NOMO-1 treated with DMSO at 0.1 percent for 48 hours (cell line): ENCODE data around the gene CRACR2A.
A peak's percentile ranks its signal among the peaks of the same experiment; 100 is the strongest.

Experiments
- DNase-seq: peaks from one replicate; lab custom pipeline; 2025; ENCODE audit not compliant: unreplicated experiment; lab: John Stamatoyannopoulos, UW

The CRACR2A gene

DNA sequence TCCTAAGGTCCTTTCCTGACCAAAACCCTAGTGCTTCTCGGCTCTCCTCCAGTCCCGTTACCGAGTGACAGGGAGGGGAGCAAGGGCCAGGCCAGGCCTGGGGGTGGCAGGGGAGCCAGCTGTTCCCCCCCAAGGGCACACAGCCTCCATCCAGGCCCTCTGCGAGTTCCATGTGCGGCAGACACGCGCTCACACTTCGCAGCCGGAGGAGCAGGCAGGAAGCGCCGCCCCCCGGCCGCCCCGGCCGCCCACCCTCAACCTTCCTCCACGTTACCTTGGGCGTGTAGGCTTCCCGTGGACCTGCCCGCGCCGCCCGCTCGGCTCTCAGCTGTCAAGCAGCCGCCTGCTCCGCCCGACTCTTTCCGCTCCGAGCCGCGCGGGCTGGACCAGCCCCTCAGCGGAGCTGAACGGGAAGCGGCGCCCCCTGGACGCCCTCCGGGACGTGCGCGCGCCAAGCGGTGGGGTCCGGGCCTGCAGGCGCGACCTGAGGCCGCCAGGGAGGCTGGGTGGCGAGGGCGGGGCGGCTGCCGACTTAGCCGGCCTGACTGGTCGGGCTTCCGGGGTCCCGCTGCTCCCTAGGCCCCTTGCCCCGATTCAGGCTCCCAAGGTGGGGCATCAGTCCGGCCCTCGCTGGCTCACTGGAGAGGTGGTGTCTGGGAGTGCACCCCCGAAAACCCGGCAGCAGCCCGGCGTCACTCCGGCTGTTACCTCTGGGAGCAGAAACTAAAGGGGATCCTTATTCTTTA lies at the start of gene CRACR2A:
CRACR2A (minus strand) TSS at position 369 of the 746 bp plus-strand sequence. CDS start 56,110 bp downstream, outside the sequence.
- DNase-seq, result peak; percentile 66

- DNase-seq, result no peak
Measured at GRCh38 chr12:3797531-3798048, 44.7 kb upstream of the CRACR2A start.

- DNase-seq, result no peak
Measured at GRCh38 chr12:3795492-3796133, 42.7 kb upstream of the CRACR2A start.

DNA sequence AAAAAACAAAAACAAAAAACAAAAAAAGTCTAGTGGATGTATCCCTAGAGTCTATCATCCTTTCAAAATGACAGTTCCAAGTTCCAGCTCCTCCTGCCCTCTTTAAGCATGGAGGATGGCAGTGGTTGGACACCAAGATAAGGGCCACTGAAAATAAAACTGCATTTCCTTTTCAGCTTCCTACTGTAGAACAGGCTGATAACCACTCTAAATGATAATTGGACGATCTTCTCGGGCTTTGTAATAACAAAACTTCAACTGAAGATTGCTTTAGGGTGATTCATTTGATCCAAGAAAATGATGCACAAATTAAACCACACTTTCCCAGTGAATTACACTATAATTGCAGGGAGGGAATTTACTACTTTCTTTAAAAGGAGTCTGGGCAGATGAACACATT lies 42.2 kb upstream of the CRACR2A start:
- DNase-seq, result no peak

- no peak for DNase-seq
Measured at GRCh38 chr12:3792623-3793288, 39.8 kb upstream of the CRACR2A start.

- no peak for DNase-seq
Measured at GRCh38 chr12:3791256-3791874, 38.5 kb upstream of the CRACR2A start.

DNA sequence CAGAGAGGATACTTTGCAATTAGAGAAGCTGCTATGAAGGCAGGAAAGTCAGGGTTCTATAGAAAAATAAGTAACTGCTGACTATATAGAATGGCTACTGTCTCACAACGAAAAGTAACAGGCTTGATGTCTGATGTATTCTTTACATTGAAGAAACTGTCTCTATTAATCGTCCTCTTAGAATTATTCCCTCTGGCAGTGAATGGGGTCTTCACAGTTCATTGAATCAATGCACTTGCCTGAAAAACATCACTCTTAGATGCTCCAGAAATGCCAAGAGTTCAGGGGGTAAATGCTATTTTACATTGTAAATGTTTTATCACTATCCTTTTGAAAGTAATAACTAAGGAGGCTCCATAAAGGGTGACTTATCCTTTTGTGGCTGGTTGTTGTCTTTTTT lies 37.7 kb upstream of the CRACR2A start:
- DNase-seq, result no peak

GRCh38 chr12:3789838-3790237 lies 36.9 kb upstream of the CRACR2A start:
- DNase-seq, result no peak

DNA sequence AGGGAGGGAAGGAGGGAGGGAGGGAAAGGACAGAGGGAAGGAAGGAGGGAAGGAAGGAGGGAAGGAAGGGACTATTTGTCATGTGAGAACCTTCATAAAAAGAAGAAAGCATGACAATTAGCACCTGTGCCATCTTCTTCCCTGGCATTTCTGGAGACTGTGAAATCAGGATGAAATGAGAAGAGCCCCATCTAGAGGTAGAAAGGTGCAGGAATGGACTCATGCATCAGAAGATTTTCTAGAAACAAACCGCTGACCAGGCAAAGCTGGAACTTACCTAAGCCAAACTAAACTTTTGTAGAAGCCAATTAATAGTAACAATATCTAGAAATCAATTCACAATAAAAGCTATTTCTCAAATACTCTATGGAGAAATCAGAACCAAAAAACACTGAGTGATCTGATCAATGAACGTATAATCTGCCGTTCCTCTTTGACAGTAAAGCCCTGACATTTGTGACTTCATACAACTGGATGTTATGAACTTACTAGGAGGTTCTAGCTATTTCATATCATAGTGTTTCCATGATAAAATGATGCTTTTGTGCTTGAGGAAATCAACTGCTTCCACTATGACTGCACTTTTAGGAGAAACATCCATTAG lies 24.4 kb upstream of the CRACR2A start:
- peak; percentile 34 for DNase-seq

DNA sequence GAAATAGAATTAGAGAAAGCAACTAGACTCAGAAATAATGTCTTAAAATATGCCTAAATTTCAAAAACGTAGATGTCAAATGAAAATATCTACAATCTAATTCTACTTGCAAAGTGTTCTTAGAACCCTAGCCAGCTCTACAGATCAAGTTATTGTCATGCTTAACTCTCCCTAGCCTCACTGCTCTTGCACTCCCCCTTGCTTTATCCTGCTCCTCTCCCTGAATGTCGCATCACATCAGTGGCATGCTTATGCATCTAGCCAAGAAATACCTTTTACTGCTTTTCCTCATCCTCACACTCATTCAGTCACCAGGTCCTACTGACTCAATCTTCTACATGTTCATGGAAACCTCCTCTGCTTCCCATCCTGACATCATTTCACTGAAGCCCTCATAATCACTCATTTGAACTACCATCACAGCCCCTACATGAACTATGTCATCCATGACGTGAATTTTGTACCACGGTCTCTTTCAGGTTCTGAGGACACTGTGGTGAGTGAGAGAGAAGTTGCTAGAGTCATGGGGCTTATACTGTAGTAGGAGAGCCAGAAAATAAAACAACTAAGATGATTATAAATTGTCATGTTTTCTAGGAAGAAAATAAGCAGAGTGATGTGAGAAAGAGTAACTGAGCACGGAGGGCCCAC lies 22.6 kb upstream of the CRACR2A start:
- no peak for DNase-seq

GRCh38 chr12:3772380-3772779 lies 19.5 kb upstream of the CRACR2A start:
- DNase-seq, result no peak

GRCh38 chr12:3771853-3772252 lies 18.9 kb upstream of the CRACR2A start:
- no peak for DNase-seq

- no peak for DNase-seq
Measured at GRCh38 chr12:3770891-3771290, 18.0 kb upstream of the CRACR2A start.

- DNase-seq, result no peak
Measured at GRCh38 chr12:3768911-3769447, 16.1 kb upstream of the CRACR2A start.

- no peak for DNase-seq
Measured at GRCh38 chr12:3761116-3761735, 8.3 kb upstream of the CRACR2A start.

- DNase-seq, result no peak
Measured at GRCh38 chr12:3759878-3760277, 7.0 kb upstream of the CRACR2A start.

DNA sequence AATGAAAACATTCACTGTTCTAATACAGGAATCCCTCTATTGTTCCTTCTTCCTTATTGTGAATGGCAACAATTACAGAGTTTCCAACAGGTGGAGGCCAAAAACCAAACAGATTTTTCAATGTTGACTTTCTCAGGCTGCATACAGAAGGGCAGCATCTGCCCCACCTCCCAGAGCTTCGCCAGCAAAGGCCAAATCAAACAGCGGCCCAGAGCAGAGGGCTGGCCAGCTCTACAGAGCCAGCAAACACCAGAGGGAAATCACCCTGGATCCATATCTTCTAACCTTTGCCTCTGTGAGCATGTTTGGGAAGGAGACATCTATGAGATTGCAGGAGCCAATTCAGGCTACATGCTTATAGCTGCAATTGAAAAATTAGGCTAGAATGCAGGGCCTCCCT lies 4.4 kb upstream of the CRACR2A start:
- no peak for DNase-seq

GRCh38 chr12:3755898-3756297 lies 3.0 kb upstream of the CRACR2A start:
- no peak for DNase-seq

DNA sequence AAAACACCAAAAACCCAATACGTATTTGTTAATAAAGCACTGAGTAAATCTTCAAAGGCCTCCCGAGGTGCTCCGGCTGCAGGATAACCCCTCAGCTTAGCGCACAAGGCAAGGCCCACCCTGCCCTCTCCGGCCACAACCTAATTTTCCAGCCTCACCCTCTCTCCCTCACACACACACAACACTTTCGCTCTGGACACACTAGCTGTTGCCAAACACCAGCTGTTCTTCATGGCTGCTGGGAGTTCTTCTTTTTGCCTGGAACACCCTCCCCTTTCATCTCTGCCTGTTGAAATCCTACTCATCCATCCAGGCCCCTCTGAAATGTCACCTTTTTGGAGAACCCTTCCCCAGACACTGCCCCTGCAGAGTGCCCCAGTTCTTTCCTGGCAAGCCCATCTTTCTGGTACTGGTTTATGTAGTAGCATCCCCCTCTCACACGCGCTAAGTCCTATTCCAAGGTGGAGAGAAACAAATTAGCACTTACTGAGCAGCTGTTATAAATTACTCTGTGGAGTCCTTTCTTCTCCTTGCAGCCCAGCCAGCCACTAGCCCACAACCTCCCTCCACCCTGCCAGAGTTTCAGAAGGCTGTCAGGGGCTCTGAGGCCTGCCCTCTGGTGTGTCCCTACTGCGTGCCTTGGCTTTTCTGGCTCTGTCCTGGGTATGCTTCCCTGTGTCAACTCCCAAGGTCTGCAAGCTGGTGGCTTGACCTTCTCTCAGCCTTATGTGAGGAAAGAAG lies 805 bp upstream of the CRACR2A start:
- peak; percentile 61 for DNase-seq
